HG02884 (cell line): ENCODE results near the gene CALM1.

Source experiments
- ATAC-seq: cut with Tn5 transposase; IDR thresholded peaks from one replicate; pipeline ENCODE4 v1.9.1; 2021; ENCODE audit warnings: mild to moderate bottlenecking, moderate library complexity; ENCODE audit not compliant: unreplicated experiment

Gene CALM1

DNA sequence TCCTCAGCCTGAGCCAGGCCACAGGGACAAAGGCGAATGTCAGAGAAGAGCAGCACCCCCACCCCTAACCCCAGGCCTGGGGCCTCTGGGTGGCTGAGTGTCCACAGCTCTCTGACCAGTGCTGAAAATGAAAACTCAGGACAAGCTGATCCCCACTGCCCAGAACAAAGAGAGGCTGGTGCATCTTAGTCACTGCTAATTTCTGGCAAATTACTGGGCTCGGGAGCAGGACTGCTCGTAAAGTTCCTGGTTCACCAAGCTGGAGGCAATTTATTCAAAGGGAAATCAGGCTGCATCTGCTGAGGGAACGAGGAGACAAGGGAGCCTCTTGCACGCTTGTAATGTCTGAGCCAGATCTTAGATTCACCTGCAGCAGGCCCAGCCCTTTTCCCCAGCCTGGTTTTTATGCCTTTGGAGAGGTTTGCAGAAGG lies 43.2 kb downstream of the CALM1 start:
- no peak for ATAC-seq

DNA sequence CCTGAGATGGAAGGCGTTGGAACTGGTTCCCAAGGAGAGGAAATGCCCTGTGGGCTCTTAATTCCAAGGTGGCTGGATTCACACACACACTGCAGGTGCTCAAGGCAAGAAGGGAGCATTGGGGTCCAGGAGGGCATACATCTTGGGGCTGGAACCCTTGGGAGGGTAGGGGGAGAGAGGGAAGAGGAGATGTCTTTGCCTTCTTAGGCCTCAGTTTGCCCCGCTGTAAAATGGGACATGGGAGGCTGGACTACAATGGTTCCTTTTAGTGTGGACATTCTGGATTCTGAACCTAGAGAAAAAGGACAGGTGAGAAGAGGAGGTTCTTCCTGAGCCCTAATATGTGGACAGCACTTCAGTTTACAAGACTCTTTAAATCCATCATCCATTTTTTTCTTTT lies 43.8 kb downstream of the CALM1 start:
- no peak for ATAC-seq

DNA sequence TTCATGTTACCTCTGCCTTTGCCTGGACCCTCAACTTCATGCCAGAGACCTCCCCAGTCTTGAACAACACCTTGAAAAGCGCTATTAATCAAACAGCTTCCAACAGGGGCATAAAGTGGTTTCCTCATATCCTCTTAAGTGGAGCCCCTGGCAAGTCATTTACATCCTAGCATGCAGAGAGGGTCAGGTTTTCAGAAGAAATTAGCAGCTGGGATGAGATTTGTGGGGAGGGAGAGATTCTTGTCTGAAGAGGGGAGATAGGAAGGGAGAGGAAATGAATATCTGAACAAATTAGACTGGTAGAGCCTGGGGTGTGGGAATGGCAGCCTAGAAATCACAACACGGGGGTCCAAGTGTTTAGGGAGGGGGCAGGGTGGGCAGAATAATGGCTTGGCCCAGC lies 45.6 kb downstream of the CALM1 start:
- no peak for ATAC-seq

DNA sequence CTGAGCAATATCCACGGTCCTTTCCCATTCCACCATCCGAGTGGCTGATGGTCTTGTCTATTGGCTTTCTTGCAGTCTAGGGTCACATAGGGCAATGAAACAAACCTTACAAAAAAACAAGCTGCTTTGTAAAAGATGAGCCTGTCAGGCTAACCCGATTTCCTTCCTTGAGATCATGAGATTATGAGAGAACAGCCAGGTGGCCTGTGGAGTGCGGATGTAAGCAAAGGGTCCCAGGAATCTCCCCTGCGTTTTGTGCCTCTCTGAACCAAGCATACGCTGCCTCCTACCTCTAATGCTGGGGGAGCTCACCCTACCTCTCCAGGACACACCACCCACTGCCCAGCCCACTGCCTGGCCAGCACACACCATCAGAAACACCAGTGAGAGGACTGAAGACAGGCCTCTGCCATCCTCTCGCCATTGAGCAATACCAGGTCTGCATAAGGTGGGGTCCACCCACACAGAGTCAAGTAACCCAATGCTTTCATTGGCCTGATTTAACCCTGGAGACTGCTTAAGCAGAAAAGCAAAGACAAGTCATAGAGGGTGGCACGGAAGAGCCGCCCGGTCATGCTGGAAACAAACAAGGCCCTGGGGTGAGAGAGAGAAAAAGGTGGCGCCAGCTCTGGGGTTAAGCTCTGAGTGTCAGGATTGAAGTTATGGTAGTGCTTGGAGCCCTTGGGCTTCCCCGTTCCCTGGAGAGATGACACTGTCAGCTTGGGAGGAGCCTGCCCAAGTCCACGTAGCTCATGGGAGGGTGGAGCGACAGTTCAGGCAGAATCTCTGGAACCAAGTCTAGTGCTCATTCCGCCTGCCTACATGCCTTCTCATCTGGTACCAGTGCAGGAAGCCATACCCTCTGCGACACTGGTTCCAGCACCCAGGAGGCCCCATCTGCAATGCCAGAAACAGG lies 46.6 kb downstream of the CALM1 start:
- no peak for ATAC-seq

DNA sequence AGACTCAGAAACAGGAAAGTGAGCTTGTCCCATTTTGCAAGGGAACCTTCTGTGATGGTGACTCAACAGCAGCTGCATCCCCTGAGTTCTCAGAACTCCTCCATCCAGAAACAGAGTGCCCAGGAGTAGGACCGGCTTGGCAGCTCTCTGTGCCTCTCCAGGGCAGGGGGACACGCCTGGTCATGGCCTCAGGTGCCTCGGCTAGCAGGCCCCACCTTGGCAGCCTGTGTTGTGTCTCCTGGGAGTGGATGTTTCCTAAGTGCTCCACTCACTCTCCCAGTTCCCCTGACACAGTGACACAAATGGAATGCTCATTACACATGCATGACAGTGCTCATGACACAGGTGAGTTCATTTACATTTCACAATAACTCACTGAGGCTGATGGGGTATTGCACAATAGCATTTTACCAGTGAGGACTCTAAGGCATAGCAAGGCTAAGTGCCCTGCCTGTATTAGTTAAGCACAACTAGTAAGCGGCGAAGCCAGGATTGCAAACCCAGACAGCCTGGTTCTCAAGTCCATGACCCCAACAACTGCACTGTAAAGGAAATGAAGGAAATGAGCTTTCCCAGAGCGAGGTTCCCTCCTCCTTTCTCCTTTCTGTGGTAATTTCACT lies 47.4 kb downstream of the CALM1 start:
- no peak for ATAC-seq

DNA sequence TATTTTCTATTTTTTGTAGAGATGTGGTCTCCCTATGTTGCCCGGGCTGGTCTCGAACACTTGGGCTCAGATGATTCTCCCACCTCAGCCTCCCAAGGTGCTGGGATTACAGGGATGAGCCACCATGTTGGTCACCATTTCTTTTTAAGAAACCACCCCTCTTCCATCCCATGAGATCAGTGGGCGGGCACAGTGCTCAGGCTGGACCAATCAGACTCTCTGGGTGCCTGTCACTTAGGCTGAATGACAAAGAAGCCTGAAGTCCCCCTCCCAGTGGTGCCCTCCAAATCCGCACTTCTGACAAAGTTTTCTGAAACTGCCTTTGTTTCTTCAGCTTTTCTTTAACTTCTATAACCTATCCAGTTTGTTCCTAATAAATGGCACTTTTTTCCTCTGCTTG lies 48.2 kb downstream of the CALM1 start:
- no peak for ATAC-seq

DNA sequence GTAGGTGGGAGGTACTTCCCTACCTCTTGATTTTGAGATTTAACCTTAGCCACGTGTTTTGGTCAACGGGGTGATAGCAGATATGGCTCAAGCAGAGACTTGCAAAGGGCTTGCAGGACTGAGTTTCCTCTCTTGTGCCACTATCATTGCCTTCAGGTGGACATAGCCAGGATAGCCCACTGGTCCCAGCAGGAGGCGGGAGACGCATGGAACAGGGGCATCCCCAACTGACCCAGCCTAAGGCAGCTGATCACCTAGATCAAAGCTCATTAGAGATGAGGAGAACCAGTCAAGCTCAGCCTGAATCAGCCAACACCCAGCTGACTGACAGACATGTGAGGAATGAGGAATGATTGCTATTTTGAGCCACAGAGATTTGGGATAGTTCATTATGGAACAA lies 49.6 kb downstream of the CALM1 start:
- ATAC-seq = no peak

DNA sequence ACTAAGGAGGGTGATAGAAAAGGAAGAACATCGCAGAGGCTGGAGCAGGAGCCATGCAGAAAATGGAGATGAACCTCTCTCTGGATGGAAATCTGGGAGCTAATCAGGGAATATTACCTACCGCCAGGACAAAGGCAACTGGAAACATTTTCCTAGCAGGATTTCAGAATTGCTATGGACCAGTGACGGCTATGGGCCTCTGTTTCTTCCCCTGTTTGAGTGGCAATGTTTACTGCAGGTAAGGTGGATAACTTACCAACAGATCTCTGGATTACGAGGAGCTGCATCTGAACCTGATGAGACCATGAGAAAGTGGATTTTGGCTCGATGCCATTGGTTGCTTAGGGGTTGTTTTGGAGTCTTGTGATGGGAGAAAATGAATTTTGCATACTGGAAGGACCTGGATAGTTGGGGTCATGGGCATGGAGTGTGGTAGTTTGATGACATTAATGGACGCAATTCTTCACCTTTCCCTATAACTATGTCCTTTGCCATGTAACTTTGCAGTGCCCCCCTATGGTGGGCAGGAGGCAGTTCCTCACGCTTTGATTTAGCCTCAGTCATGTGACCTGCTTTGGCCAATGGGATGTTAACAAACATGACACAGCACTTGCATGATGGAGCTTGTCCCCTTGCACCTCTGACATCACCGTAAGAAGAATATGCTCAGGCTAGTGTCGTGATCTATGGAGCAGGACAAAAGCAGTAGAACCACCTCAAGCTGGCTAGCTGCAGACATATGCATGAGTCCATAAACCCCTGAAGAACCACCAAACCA lies 51.1 kb downstream of the CALM1 start:
- no peak for ATAC-seq

DNA sequence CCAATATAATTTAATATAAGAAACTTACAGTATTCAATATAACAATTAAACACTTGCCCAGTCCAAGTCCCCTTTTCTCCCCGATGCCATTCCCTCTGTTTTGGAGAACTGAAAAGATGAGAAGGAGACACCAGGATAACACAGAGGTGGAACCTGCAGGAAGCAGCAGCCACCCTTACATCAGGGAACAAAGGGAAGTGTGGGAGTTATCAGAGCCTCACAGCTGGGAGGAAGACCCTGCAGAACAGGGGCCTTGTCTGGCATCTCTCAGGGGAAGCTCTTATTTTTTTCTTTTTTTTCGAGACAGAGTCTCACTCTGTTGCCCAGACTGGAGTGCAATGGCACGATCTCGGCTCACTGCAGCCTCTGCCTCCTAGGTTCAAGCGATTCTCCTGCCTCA lies 52.6 kb downstream of the CALM1 start:
- no peak for ATAC-seq

DNA sequence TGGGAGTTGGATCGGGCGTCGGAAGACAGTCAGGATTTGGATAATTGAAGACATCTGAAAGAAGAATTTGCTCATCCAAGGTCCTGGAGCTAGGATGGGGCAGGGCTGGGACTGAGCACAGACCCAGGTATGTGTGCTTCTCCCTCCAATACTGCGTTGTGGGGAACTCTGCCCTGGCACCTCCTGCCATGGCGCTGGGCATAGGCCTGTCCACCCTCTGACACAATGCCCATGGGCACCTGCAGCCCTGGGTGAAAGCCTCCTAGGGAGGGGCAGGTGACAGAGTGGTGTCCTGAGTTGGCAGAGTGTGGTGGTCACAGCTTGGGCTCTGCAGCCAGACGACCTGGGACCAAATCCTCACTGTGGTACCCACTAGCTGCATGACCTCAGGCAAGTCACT lies 53.3 kb downstream of the CALM1 start:
- ATAC-seq = no peak

DNA sequence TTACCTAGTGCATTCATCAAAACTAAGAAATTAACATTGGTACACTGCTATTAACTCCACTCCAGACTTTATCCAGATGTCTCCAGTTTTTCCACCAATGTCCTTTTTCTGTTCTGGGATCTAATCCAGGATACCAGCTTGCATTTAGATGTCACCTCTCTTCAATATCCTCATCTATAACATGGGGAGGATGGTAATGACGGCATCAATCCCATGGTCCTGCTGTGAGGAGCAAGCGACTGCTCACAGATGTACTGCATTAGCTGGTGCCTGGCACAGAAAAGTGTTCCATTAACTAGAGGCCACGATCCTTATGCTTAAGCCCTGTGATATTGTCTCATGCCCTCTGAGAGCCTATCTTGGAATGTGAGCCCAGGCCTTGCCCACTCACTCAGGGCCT lies 53.8 kb downstream of the CALM1 start:
- ATAC-seq = no peak

DNA sequence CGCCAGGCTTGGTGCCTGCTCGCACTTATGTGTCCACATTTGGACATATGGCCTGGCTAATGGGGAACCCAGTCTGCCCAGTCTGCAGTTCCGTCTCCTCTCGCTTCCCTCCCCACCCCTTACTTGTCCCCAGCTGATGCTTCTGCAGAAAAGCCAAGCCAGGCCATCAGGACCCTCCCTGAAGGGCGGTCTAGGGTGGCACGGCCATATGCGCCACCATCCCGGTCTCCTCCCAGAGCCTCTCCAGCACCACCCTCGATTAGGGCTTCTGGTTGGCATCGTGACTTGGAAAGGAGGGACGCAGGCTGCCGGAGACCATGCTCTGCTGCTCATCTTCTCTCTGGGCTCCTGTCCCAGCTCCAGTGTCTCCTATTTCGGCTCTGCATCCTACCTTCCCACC lies 54.6 kb downstream of the CALM1 start:
- no peak for ATAC-seq

DNA sequence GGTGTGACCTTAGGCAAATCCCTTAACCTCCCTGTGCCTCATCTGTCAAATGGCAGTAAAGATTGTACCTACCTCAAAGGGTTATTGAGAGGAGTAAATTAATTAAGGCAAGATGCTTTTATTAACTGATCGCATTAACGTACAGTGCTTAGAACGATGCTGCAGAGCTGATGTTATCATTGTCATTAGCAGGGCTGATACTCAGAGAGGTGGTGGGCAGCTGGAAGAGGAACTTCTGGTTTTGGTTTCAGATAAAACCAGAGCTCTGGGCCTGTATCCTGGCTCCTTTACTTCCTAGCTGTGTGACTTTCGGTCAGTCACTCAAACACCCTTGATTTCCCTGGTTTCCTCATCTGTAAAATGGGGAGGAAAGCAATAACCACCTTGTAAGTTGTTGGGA lies 55.1 kb downstream of the CALM1 start:
- no peak for ATAC-seq

DNA sequence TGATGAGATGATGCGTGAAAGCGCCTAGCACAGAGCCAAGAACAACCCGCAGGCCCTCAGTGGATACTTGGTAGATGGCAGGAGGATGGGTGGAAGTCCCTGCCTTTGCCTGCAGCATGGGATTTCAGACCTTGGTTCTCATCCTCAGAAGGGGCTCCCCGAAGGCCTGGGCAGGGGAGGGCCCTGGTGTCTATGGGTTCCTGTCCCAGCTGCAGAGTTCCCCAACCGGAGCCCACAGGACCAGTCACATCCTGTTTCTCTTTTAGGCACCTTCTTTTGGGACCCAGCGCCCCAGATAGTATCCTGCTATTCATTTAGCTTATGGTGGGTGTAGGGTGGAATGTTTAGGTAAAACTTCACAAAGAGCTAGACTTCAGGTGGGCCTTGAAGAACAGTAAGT lies 55.5 kb downstream of the CALM1 start:
- no peak for ATAC-seq

DNA sequence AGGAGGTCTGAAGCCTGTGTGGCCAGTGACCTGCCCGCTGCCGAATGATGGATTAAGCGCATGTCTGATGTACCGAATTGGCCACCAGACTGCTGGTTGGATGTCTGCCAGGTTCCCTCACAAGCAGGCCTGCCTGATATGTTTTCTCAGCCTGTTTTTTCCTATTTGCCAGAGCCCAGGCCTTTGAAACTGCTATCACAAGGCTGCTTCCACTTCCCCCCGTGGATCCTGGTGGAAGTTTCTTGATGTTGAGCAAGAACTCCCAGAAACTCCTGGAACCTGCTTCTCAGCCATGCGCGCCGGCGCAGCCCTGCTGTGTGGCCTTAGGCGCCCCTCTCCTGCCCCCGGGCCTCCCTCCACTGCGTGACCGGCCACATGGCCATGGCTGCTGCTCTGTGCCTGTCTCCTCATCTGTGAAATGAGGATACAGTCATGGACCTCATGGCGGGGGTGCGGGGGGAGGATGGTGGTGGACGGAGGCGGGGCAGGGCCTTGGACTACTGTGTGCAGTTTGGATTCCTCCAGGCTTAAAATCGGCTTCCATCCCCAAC lies 56.6 kb downstream of the CALM1 start:
- ATAC-seq = no peak

DNA sequence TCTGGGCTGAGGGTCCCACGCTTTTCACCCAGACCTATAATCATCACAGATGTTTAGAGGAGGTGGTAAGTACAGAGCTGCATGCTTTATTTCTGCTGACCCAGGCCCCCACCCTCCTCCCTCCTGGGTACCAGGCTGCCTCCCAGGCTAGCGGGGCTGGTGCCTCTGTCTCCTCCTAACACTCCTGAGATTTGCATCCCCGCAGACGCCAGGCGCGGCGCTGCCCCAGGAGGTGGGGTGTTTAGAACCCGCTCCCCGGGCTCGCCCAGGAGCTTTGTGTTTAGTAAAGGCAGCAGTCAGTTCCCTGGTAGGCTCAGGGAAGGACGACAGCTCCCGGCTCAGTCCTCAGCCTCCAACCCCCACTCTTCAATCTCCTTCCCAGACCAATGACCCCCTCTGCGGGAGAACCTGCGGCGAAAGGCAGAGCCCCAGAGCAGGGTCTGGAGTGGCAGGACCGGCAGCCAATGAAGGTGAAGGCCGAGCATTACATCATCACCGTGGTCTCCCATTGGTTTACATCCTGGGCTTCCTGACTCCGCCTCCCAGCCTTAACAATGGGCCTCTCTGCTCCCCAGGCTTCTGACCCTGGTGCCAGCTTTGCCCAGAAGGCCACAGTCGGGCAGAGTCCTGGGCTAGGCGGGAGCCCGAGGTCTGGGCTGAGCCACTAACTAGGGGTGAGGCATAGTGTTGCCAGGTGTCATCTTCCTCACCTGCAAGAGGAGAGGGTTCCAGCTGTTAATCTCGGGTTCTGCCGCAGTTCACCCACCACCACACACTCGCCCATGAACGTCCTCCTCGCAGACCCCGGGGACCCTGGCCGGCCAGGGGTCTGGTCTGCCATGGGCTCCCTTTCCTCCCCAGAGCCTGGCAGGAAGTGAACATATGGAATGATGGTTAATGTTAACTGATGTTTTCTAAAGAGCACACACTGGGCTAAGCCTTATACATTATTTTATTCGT lies 57.5 kb downstream of the CALM1 start:
- ATAC-seq = no peak

DNA sequence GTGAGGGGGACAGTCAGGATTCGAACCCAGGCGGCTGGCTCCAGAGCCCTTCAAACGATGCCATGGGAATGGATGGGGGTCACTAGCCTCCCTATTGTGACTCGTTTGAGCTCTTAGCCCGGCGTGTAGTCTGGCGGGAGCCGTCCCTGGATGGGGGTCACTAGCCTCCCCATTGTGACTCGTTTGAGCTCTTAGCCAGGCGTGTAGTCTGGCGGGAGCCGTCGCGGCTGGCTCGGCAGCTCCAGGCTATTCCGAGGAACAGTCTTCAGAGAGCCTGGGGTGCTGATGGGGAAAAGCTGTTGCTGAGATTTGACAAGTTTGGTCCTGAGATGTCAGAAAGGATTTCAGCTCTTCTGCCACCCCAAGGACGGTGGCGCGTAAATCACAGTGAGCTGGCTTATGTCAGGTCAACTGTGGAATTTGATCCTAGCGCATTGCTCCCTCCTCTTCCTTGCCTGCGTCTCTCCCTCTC lies 58.3 kb downstream of the CALM1 start:
- no peak for ATAC-seq

DNA sequence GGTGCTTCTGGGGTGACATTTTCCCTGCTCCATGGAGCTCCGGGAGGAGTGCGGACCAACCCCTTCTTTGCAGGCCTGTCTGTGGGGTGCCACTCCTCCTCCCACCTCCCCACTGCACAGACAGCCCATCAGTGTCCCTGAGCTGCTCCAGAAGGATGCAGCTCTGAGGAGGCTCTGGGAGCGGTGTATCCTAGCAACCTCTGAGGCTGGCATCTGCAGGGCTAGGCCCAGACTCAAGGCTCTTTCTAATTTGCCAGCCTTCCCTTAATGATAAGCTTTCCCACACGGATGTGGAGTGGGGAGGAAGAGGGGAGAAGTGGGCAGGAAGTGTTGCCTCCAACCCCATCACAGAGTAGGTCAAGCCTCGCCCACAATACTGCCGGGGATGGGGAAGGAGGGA lies 59.7 kb downstream of the CALM1 start:
- ATAC-seq = no peak

DNA sequence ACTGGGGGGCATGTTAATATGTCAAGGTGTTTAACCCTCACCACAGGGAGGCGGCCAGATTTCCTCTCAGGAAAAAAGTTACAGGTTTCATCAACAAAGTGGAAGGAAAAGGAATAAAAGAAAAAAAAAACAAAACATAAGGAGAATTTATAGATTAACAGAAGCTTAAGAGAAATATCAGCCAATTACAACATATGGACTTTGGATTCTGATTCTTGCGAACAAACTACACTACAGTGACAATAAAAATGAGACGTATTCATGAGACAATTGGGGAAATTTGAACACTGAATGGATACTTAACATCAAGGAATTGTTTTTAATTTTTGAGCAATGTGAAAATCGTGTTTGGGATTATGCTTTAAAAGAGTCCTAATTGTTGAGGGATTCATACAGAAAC lies 60.4 kb downstream of the CALM1 start:
- ATAC-seq = no peak
